Uterus (tissue), 4 donors: ENCODE results near the gene NSL1. TPM values are rescaled to one million over a fixed set of nuclear protein-coding genes. Genes with fewer than 3 reads are reported as not detected.

Source experiments
- DNase-seq, 2 donors: peaks; one replicate each; pipeline ENCODE4 v3.0.0-alpha.2; 2019 to 2020
- H3K27ac ChIP-seq, 2 donors: fragments of 200-600 bp; sonication (generic); 1 replicate in 1 of 2; 2 replicates in 1 of 2; pipeline ENCODE4 v1.5.1; 2016 to 2018
- H3K27me3 ChIP-seq, 2 donors: fragments of 200-600 bp; sonication (generic); one replicate each; pipeline ENCODE4 v1.5.1; 2018 to 2019; ENCODE audit warnings: control low read depth in 1 of 2
- H3K36me3 ChIP-seq, 2 donors: fragments of 200-600 bp; sonication (generic); one replicate each; pipeline ENCODE4 v1.5.1; 2019; ENCODE audit warnings: control low read depth in 1 of 2
- H3K4me1 ChIP-seq, 2 donors: fragments of 200-600 bp; sonication (generic); one replicate each; pipeline ENCODE4 v1.5.1; 2018 to 2019; ENCODE audit warnings: control low read depth in 1 of 2
- H3K4me3 ChIP-seq, 2 donors: fragments of 200-600 bp; sonication (generic); 1 replicate in 1 of 2; 2 replicates in 1 of 2; pipeline ENCODE4 v1.5.1; 2018 to 2019; ENCODE audit warnings: mild to moderate bottlenecking in 1 of 2
- H3K9me3 ChIP-seq, 2 donors: fragments of 200-600 bp; sonication (generic); one replicate each; pipeline ENCODE4 v1.5.1; 2019; ENCODE audit warnings: control low read depth in 1 of 2
- POLR2A ChIP-seq, 2 donors: fragments of 450-650 bp; IDR thresholded peaks; one replicate each; pipeline ENCODE4 v1.6.1; 2016; ENCODE audit warnings: antibody characterized with exemption in 2 of 2, mild to moderate bottlenecking in 1 of 2, moderate library complexity in 1 of 2
- intact Hi-C: fragments of 100-400 bp; cut with DNase I; formaldehyde crosslinking; loops from one replicate; pipeline ENCODE4 v1.15.1; 2023; ENCODE audit warnings: low total_unique reads
- total RNA-seq, 4 donors: library from RNA; depleted of rRNA in 3 of 4; stranded (reverse); fragments of >200 nt in 3 of 4; gene quantifications; one replicate each; pipeline versions ENCODE4 v1.1.0 to v1.2.4, GENCODE V29; 2014 to 2023
- TF ChIP-seq, protein P1 (sequence below), 4 experiments: fragments of 200-600 bp in 2 of 4; fragments of 450-650 bp in 2 of 4; sonication (generic) in 2 of 4; IDR thresholded peaks; one replicate each; pipeline ENCODE4 v1.5.1; 2016 to 2019; ENCODE audit warnings: antibody characterized with exemption in 4 of 4, mild to moderate bottlenecking in 2 of 4, moderate library complexity in 1 of 4
- donor health status: DM: yes; HTN: yes; CAD: no.

The NSL1 gene
- total RNA-seq, 4 donors from 2014 or later: 39.1 to 73.8 (median 60.5) TPM

DNA sequence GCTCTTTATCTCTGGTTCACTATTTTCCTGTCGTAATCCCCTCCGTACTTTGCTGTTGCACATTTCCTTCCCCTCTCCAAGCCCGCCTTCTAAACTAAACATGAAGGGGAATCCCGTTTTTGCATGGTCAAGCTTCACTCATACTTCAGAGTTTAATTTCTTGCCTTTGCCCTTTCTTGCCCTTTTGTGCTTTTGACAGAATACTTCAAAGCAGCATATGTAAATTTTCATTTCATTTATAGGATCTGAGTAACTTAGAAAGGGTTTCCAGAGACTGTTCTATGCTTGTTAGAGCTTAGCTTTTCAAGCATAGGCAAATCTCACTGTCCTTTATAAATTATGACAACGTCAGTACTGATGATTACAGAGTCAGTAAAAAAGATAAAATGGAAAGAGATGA is 28.1 kb upstream of the NSL1 start:
- intact Hi-C loops: no loop called here
- Histone ChIP-seq H3K4me3 (no peak overlapping the region), H3K4me1 (no peaks in the 10 kb centered on the region), H3K9me3 (no peaks in the 10 kb centered on the region), H3K27me3 (no peaks in the 10 kb centered on the region), H3K27ac (no peak overlapping the region), H3K36me3 (no peaks in the 10 kb centered on the region)
- no peak for DNase-seq
- TF ChIP-seq POLR2A (IDR thresholded peaks at IDR 0.05): no peak
- TF ChIP-seq, protein P1, sequence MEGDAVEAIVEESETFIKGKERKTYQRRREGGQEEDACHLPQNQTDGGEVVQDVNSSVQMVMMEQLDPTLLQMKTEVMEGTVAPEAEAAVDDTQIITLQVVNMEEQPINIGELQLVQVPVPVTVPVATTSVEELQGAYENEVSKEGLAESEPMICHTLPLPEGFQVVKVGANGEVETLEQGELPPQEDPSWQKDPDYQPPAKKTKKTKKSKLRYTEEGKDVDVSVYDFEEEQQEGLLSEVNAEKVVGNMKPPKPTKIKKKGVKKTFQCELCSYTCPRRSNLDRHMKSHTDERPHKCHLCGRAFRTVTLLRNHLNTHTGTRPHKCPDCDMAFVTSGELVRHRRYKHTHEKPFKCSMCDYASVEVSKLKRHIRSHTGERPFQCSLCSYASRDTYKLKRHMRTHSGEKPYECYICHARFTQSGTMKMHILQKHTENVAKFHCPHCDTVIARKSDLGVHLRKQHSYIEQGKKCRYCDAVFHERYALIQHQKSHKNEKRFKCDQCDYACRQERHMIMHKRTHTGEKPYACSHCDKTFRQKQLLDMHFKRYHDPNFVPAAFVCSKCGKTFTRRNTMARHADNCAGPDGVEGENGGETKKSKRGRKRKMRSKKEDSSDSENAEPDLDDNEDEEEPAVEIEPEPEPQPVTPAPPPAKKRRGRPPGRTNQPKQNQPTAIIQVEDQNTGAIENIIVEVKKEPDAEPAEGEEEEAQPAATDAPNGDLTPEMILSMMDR (IDR thresholded peaks at IDR 0.05): no peak

DNA sequence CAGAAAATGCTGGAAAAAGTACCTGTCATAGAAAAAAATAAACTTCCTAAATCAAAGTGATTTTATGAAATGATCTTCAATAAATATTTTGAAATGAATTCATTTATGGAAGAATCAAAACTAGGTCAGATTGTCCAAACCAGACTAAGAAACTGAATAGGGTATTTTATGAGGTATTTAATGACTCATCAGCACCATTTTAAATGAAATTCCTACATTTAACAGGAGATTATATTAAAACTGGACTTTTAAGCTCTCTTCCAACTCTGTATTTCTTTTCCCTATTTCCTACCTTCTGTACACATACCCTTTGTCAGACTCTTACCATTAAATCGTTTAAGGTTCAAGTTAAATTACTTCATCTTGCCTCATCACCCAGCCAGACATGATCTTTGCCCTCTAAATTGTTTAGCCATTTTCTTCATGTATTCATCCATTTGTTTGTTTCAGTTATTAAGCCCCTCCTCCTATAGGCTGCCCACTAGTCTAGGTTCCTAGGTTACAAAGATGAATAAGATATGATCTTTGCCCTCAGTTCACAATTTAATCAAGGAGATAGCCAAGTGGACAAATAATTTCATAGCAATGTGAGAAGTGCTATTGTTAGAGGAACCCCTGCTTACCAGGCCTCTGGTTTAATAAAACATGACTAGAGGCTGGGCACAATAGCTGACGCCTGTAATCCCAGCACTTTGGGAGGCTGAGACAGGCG is 25.1 kb upstream of the NSL1 start:
- no peaks in the 10 kb centered on the region for H3K27me3 ChIP-seq
- H3K4me1 ChIP-seq: no peaks in the 10 kb centered on the region
- no peak for DNase-seq
- intact Hi-C loops: no loop called here
- H3K4me3 ChIP-seq: no peak overlapping the region
- H3K36me3 ChIP-seq: no peaks in the 10 kb centered on the region
- TF ChIP-seq, protein P1 (IDR thresholded peaks at IDR 0.05): no peak
- TF ChIP-seq POLR2A (IDR thresholded peaks at IDR 0.05): no peak
- no peaks in the 10 kb centered on the region for H3K9me3 ChIP-seq
- no peak overlapping the region for H3K27ac ChIP-seq

DNA sequence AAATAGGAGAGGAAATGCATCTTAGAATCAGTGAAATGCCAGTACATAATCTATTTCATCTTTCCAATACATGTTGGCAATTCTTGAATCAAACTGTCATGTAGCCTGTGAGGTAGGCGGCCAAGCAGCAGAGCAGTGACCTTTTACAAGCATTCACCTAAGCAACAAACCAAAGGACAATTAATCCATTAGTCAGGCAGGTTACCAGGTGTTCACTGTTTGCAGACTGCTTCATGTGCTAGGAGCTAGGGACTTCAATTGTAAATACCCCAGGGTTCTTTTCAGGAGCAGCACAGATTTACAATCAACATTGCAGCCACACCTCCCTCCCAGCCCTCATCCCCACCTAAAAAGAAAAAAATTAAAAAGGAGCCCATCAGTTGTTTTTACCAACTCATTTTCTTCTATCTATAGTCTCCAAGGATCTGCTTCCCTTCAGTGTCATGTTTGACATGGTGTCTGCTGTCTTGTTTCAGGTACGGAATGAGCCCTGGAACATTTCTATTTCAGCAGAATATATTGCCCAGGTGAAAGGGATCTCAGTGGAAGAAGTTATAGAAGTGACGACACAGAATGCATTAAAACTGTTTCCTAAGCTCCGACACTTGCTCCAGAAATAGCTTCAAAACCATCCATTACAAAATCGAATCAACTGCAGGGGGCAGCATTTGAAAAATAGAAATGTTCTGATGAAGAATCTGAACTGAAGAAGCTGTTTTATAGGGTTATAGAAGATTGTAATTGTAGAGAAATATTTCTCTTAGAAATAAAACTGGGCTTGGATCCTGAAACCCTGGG is 23.2 kb upstream of the NSL1 start:
- no peaks in the 10 kb centered on the region for H3K9me3 ChIP-seq
- DNase-seq: no peak
- H3K27me3 ChIP-seq: no peaks in the 10 kb centered on the region
- TF ChIP-seq POLR2A (IDR thresholded peaks at IDR 0.05): no peak
- TF ChIP-seq, protein P1 (IDR thresholded peaks at IDR 0.05): peak in 3 of 4 experiments; percentile 20 to 25 (median 23)
- H3K36me3 ChIP-seq: no peaks in the 10 kb centered on the region
- H3K27ac ChIP-seq: no peak overlapping the region
- no peaks in the 10 kb centered on the region for H3K4me1 ChIP-seq
- H3K4me3 ChIP-seq: no peak overlapping the region
- intact Hi-C loops: no loop called here

DNA sequence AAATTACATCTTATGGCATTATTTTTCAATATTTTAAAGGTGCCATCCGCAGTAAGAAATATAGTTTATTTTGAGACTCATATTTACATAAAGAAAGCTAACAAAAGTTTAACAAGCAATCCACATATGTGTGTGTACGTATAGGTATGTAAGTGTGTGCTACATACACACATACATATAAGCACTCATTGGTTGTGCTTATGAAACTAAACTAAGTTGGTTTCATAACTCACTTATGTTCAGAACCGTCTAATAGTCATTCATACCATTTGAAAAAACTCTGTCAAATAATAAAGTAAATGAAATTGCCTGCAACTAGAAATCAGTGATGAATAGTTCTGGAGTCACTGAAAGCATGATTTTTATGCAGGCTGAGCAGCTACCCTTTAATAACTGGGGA is 14.2 kb upstream of the NSL1 start:
- TF ChIP-seq POLR2A (IDR thresholded peaks at IDR 0.05): no peak
- no peak for DNase-seq
- intact Hi-C loops: no loop called here
- Histone ChIP-seq H3K27ac (no peak overlapping the region), H3K4me1 (no peaks in the 10 kb centered on the region), H3K4me3 (no peak overlapping the region), H3K36me3 (no peaks in the 10 kb centered on the region), H3K9me3 (no peaks in the 10 kb centered on the region), H3K27me3 (no peaks in the 10 kb centered on the region)

DNA sequence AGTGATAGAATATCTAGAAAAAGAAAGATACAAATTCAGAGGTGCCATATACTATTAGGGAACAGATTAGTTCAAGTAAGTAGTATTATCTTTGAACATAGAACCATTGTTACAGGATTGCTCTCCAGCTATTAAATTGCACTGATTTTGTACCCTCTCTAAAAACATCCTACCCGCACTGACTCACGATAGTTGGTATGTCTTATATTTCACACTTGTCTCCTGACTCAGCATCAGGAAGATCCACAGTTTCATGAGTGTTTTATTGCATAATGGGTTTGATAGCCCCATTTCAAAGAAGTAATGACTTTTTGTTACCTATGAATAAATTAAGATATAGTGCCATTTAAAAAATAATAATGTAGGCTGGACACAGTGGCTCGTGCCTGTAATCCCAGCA is 6.1 kb upstream of the NSL1 start:
- no peaks in the 10 kb centered on the region for H3K36me3 ChIP-seq
- H3K27me3 ChIP-seq: no peaks in the 10 kb centered on the region
- H3K4me3 ChIP-seq: no peak overlapping the region
- intact Hi-C loops: no loop called here
- H3K9me3 ChIP-seq: no peaks in the 10 kb centered on the region
- no peak for DNase-seq
- H3K4me1 ChIP-seq: no peaks in the 10 kb centered on the region
- TF ChIP-seq, protein P1 (IDR thresholded peaks at IDR 0.05): no peak
- no peak for TF ChIP-seq POLR2A (IDR thresholded peaks at IDR 0.05)
- no peak overlapping the region for H3K27ac ChIP-seq
